GM18870 (cell line): ENCODE results near the gene SPTLC1.

ENCODE experiments used
- ATAC-seq: cut with Tn5 transposase; IDR thresholded peaks from one replicate; pipeline ENCODE4 v1.9.1; 2021; ENCODE audit warnings: moderate library complexity; ENCODE audit not compliant: unreplicated experiment

SPTLC1 gene

DNA sequence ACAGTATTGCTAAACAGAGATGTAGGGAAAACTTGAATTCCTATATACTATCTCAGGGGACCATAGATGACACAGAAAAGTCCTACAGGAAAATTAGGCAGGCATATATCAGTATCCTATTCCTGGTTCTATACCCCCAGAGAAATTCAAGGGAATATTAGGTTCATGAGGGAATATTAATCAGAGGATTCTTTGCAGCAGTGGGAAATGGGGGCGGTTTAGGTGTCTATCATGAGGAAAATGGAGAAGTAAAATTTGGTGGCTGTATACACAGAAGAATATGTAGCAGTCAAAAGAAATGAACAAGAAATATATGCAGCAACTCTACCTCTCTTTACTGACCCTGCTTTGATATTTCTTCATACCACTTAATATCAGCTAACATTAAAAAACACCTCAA, 20.0 kb downstream of the SPTLC1 start:
- no peak for ATAC-seq

DNA sequence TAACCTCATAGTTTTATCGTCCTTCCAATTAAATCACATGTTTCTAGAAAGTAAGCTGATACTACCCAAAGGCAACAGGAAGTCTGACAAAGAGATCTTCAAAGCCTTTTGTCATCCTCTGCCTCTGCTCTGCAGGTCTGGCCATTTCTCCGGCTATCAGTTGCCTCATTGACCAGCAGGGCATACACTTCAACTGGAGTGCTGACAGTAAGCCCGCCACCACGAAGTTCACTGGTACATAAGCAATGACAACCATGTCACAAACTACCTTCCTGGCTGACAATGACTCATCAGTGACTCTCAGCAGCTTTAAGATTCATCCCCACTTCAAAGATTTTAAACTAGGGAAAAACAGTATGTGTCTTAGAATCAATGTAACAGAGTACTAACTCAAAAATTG, 20.6 kb downstream of the SPTLC1 start:
- ATAC-seq, result no peak

DNA sequence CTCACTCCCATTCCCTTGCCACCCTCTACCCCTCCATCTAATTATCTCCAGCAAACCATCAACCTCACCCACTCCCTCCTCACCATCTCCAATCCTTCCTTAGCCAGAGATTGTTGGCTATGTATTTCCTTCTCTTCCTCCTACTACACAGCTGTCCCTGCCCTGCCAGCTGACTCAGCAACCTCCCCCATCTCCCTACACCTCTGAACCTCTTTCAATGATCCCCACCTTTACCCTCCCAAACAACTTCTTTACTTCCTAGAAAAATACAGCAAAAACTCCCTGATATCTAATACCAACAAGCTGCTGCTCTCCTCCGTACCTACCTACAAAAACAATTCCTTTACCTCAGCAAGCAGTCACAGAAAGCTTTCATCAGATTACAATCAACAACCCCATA, 37.3 kb downstream of the SPTLC1 start:
- no peak for ATAC-seq

DNA sequence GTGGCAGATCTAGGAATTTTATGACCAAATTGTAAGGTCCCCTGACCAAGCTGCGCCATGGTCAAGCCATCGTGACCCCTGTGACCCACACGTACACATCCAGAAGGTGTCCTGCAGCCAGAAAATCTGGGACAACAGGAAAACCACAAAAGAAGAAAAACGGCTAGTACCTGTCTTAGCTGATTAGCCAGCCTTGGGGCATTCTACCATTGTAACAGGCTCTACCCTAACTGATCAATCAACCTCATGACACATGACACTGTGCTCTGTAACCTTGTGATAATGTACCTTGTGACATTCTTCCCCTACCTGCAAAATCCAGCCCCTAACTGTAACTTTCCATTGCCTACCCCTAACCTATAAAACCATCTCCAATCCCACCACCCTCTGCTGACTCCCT, 43.6 kb downstream of the SPTLC1 start:
- no peak for ATAC-seq

DNA sequence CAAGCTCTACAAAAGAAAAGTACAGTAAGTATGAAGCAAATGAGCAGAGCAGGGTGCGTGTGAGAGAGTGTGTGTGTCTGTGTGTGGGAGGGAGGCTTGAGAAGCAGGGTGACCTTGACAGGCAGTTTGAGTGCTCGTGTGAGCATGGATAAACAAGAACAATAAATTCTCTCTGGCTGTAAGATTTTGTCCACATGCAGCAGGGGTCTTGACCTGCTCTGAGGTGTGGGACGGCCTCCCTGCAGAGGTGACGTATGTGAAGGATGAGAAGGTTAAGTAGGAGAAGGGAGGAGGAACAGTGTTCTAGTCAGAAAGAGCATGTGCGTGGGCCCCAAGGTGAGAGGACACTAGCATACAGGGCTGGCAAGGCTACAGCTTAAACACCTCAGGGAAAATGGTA, 49.0 kb downstream of the SPTLC1 start:
- ATAC-seq, result no peak

DNA sequence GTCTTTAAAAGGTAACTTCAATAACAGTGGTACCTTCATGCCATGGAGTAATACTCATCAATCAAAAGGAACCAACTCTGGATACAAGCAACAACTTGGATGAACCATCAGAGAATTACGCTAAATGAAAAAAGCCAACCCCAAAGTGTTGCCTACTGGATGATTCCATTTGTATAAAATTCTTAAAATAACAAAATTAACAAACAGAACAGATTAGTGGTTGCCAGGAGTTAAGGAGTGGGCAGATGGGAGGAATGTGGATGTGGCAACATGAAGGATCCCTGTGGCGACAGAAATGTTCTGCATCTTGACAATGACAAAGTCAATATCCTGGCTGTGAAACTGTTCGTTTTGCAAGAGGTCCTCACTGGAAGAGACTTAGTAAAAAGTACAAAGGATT, 50.5 kb downstream of the SPTLC1 start:
- ATAC-seq, result no peak

DNA sequence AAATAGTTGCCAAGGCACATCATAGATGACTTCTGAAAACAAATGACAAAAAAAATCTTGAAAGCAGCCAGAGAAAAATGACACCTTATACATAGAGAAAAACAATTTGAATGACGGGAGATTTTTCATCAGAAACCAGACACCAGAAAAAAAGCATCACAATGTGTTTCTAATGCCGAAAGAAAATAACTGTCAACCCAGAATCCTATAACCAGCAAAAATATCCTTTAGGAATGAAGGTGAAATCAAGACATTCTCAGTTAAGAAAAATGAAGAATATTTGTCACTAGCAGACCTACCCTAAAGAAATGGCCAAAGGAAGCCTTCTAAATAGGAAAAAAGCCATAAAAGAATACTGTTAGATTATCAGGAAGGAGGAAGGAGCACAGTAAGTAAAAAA, 54.0 kb downstream of the SPTLC1 start:
- no peak for ATAC-seq

DNA sequence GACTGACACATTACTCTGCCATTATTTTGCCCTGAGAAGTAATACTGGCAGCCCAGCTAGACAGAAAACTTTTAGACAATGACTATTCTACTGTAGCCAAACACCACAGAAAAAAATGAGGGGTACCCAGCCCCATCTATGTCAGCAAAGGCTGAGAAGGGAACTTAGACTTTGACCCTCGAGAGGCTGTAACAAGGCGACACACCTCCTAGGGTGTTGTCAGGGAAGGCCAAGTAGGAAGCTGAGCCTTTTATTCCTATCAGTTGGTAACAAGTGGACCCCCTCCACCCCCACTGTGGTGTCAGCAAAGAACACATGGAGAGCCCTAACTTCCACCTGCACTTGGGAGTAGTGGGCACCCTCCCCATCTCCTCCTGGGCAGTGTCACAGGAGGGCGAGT, 55.6 kb downstream of the SPTLC1 start:
- ATAC-seq, result no peak

DNA sequence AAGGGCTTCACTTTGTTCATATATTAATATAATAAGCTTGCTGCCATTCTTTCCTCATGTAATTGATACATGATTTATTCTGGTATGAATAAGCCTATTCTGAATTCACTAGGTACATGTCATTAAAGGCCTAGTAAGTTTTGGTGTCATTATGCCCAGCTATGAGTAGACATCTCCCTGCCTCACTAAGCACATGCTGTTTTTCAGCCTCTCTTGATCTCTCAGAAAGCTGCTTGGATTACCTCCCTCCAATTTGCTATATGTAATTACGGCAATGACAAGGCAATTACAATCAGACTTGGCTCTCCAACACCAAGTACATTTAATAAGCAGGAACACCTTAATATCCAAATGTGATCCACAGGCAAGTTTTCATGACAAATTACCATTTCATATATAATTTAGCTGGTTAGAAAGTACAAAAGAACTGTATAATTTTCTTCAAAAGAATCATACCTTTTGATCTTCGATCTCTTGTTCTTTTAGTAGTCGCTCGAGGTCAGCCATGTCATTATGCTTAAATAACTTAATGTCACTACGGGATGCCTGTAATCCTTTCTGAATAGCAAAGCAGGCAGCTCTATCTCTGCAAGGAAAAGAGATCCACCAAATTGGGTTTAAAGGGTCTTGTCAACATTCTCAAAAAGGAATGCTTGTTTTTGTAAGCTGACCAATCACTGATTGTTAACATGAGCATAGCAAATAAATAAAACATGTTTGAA, 56.3 kb downstream of the SPTLC1 start:
- ATAC-seq, result no peak

DNA sequence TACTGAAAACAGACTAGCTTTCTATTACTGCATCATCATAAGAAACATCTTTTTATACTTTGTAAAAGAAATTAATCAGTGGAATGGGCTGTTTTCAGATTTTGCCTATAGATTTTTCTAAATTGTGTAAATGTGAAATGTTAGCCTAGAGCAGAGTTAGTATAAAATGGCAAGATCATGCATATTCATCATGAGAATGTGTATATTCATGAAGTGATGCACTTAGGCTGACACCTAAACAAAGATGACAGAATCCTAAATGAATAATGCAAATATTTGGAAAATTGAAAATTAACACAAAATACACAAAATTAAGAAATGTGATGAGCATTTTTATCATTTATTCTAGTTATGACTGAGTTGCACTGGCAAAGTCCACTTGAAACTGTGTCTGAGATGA, 57.2 kb downstream of the SPTLC1 start:
- ATAC-seq, result no peak

DNA sequence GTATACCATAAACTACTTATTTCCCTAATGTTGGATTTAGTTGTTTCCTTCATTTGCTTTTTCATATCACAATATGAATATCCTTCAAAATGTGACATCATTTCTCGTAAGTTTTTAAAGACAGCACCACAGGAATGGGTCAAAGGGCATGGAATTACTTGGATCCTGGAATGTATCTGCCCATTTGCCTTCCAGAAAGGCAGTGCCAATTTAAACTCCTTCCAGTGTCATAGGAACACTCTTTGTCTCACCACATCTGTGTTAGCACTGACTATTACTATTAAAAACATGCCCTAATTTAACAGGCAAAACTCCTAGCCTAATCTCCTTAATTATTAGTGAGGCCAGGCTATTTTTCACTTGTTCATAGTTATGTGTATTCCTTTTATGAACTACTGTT, 58.0 kb downstream of the SPTLC1 start:
- no peak for ATAC-seq

DNA sequence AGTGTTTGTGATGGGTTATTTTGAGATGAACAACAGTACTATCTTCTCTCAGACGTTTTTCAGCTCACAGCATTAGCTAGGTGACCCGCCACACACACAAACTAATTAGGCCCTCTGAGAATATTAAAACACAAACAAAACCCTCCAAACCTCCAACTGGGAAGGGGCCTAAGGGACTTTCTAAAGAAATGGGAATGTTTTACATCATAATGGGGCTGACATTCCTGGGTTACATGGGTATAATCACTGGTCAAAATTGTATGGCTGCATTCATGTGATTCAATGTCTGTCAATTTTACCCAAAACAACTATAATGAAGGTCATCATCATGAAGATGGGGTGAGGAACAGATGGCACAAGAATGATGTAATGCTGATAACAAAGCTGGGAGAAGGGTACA, 59.6 kb downstream of the SPTLC1 start:
- no peak for ATAC-seq

DNA sequence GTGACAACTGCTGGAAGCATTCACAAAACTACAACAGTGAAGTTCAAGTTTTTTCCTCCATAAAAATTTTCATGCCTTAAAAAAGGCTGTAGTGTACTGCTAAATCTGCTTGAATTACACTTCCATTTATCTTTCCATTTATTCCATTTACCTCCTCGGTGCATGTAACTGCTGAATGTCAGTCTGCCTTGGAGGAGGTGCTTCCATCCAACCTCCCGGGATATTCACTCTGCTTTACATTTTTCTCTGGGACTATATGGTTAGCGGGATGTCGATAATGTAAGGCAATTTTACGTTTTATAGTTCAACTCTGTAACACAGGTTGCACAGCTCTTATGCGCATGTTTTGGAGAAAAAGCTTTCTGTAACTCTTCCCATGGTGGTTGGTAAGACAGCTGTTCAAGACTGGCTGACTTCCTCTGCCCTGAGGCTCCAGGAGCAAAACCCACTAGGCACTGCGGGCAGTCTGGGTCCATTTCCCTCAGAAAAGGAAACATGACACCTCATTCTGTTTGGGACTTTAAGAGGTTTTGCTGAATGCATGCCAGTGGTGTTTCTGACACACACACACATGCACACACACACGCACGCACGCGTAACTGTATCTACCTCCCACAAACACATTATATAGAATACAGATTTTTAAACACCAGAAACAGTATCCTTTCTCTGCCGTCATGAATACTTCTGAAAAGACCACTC, 66.1 kb downstream of the SPTLC1 start:
- no peak for ATAC-seq

DNA sequence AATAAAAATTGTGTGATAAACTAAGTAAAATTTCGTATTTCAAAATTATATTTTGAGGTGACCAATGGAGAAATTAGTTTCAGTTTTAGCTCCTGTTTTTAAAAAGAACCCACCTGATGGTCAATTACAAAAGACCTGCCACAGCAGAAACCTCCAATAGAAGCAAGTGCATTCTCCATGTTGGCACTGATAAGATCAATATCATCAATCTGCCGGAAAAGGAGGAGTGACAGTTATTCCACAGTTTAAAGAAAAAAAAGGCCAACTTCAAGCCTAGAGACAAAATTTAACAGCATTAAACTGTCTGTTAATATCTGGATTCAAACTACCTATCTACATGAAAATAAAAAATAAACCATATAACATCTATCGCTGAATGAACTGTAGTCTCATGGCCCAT, 67.7 kb downstream of the SPTLC1 start:
- ATAC-seq, result no peak

DNA sequence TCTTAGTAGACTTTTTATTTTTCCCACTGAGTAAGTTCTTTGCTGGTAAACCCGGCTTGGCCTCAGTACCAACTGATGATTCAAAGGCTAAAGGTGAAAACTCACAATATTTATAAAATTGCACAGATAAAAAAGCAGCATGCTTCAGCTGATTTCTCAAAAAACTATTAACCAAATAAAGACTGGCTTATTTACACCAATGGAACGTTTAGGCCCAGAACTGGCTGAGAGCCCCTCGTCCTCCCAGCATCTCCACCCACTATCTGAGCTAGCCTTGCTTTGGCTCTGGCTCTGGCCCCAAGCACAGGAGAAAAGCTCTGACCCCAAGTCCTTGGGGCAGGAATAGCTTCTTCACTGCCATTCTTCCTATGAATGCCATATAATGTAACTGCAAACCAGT, 68.5 kb downstream of the SPTLC1 start:
- no peak for ATAC-seq

DNA sequence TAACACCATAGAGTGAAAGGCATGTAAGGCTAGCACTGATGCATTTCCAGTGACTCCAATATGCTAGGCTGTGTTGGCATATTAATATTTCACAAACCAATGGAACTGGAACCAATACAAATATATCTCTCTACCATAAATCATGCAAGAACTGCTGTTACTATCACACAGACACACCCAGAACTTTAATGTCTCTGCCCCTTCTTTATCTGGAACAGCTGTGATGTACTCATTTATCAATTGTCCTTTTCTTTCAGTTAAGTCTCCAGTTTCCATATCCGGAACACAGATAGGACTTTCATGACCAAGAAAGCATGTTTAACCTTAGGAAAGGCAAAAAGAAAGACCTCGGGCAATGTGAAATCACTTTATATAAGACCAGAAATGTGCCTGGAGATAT, 70.3 kb downstream of the SPTLC1 start:
- ATAC-seq, result no peak

DNA sequence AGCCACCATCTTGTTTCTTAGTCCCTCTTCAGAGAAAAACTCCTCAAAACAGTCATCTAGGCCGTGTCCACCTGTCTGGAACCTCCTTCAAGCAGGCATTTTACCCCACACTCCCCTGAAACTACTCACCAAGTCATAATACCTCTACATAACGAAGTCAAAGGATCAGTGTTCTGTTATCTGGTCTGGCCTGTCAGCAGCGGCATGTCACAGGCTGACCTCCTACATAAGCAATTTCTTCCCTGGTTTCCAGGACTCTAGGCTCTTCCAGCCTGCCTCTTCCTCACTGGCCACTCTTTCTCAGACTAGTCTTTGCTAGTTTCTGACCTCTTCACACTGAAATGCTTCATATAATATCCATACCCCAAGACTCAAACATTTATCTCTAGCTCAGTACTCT, 72.2 kb downstream of the SPTLC1 start:
- ATAC-seq, result no peak

DNA sequence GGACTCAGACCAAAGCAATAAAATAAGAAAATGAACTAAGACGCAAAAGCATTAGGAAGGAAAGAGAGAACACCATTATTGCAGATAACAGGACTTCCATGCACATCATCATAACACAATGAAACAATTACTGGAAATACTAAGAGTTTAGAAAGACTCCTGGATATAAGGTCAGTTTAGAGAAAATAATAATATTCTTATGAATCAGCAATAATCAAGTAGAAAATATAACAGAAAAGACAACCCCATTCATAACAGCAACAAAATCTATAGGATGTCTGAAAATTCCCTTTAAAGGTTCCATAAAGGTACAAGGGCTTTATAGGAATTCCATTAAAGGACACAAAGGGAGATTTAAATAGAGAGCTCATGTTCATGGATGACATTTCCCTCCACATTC, 73.0 kb downstream of the SPTLC1 start:
- no peak for ATAC-seq

DNA sequence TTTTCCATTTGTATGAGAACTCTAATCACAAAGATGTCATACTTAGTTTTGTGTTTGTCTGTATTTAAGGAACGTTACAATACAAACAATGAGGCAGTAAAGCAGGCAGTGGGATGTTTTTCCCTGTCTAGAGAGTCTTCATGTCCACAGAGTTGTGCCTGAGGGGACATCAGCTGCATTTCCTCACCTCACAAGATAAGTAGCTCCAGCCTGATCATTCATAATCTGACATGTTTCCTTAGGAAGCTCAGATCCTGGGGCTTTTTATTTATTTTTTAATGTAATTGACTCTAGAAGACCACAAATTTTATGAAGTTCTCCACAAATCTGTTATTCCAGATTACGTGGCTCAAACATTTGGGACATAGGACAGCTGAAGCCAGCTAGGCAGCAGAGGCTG, 78.5 kb downstream of the SPTLC1 start:
- no peak for ATAC-seq

DNA sequence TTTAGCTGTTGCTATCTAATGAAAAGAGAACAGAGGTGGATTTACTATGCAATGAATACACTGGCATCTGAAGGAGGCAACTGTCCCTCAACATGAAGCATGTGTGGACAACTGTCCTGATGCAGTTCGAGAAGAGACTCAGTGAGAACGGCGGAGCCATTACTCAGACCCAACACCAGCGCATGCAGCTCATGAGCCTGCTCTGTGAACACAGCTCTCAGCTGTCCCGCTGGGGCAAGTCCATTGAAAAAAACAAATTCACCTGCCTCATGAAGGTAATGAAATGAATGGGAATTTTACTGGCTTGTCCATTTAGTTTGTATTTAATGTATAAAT, 78.8 kb downstream of the SPTLC1 start:
- ATAC-seq, result no peak

DNA sequence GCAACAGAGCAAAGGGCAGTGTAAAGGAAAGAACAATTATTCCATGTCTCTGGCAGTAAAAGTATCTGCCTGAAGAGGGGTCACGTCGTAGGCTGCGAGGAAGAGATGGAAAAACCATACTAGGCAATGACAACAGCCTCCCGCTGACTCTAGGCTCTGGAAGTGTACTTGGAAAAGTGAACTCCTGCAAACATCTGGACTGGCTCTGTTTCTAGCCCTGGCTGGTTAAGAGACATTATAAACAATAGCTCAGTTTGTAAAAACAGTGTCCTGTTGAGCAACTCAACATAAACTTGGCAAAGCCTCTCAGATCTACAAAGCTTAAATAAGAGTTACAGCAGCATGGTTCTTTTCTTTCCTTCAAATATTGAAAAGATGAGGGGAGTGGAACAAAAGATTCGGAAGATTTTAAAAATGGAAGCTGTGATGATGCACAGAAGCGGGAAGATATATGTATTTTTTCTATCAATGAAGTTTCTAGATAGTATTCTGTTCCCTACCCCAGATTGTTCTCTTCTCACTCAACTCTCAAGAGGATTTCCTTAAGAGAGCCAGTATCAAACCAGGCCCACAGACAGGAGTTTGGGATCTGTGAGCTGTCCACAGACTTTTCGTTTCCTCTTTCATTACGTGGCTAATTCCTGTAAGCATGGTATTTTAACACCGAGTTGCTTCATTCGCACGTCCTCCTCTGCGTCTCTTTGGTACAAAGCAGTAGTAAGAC, 79.4 kb downstream of the SPTLC1 start:
- no peak for ATAC-seq

DNA sequence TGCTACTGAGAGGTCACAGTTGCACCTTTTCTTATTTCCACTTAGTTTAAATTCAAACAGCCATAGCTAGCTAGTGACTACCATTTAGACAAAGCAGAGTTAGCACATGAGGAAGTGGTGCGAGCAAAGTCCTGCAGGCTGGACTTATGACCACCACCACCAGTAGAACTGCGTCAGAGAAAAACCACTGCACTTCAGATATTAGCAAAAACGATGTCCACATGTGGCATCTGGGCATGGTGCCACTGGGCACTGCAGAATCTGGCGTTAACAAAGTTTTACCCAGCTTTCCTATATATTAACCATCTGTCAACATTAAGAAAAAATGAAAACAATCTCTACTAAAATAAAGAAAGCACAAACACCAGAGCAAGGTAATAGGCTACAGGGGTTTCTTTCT, 80.1 kb downstream of the SPTLC1 start:
- no peak for ATAC-seq
